ENCODE results near the gene E2F3. TPM values are rescaled to one million over a fixed set of nuclear protein-coding genes. Genes with fewer than 3 reads are reported as not detected.
A peak's percentile ranks its signal among the peaks of the same experiment; 100 is the strongest.

Gene E2F3
- total RNA-seq, 2 donors from 2014 or later, result 8.1 to 9.9 TPM

GRCh38 chr6:20400456-20401204 lies 1.0 kb upstream of the E2F3 start:
- intact Hi-C loops (cut with DNase I), result loop anchor here in 1 of 2 donors (10.0 kb wide), 2 partner anchors 106 to 134 kb away; partner anchors contain the start of gene CDKAL1
- no peak for DNase-seq (ENCODE audit: low spot score)

DNA sequence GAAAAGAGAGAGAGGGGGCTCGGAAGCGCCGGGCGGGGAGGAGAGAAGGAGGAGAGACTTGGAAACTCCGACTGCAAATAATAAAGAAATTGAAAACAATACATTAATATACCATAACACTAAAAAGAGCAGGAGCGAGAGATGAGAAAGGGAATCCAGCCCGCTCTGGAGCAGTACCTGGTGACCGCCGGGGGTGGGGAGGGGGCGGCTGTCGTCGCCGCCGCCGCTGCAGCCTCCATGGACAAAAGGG lies 338 bp downstream of the E2F3 start:
- no peak for DNase-seq (ENCODE audit: low spot score)
- intact Hi-C loops (cut with DNase I), result loop anchor here in 1 of 2 donors (10.0 kb wide), 2 partner anchors 107 to 133 kb away; partner anchors contain the start of gene CDKAL1

- intact Hi-C loops (cut with DNase I), result loop anchor here in 1 of 2 donors (10.0 kb wide), 2 partner anchors 108 to 132 kb away; partner anchors contain the start of gene CDKAL1
- peak; percentile 86 for DNase-seq (ENCODE audit: low spot score)
Measured at GRCh38 chr6:20402342-20403069, 827 bp downstream of the E2F3 start.

GRCh38 chr6:20403070-20403765 lies 1.5 kb downstream of the E2F3 start:
- intact Hi-C loops (cut with DNase I), result loop anchor here in 1 of 2 donors (10.0 kb wide), 2 partner anchors 108 to 132 kb away; partner anchors contain the start of gene CDKAL1
- DNase-seq (ENCODE audit: low spot score), result peak; percentile 98

DNA sequence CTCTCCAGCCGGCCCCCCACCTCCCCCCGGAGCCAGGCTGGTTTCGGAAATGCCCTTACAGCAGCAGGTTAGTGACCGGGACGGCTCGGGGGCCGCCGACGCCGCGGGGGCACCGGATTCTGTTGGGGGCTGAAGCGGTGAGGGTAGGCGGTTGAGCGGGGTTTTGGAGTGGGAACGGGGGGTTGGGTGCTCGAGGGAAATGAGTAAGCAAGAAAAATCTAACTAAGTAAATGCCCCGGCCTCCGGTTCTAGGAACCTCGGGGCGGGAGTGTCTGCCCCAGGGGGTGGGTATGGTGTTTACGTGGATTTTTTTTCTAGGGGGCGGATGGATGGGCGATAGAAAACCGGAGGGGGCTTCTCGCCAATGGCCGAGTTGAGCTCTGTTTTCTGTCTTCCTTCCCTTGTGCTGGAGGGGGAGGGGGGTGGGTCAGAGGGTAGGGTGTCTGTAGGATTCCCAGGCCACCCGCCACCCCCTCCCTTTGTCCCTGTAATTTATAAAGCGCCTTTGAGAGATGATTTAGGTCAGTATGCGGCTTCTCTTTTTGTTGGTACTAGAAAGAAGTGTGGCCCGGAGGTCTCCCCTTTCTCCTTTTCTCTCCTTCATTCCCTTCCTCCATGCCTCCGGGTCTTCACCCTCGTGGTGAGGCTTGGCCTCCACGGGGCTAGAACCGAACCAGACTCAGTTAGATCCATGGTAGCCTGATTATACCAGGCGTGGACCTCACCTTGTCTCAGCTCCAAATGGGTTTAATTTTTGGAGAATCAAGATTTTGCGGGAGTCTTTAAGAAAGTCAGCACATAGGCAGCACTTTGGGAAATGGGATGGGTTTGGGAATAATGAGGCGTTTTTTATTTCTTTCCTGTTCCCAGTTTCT lies 2.3 kb downstream of the E2F3 start:
- no peak for DNase-seq (ENCODE audit: low spot score)
- intact Hi-C loops (cut with DNase I), result loop anchor here in 1 of 2 donors (10.0 kb wide), 2 partner anchors 109 to 131 kb away; partner anchors contain the start of gene CDKAL1

DNA sequence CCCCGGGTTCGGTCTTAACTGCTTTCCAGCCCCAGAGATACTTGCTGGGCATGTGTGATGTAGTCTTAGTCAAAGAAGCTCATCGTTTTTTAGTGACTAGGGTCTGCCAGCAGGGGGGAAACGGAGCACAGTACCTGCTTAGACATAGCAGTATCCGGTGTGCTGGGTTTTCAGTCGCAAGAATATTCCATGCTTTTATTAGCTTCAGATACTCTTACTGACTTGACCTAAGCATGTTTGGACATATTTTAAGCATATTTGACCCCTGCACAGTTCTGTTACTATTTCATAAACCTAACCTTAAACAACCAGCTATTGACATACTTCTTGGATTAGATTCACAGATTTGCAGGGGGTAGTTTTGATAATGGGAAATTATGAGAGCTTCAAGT lies 3.0 kb downstream of the E2F3 start:
- intact Hi-C loops (cut with DNase I), result loop anchor here in 1 of 2 donors (10.0 kb wide), 2 partner anchors 110 to 130 kb away; partner anchors contain the start of gene CDKAL1
- DNase-seq (ENCODE audit: low spot score), result no peak

GRCh38 chr6:20408851-20409250 lies 7.2 kb downstream of the E2F3 start:
- no peak for DNase-seq (ENCODE audit: low spot score)
- intact Hi-C loops (cut with DNase I), result loop anchor here in 1 of 2 donors (10.0 kb wide), 2 partner anchors 114 to 126 kb away; partner anchors contain the start of gene CDKAL1

- intact Hi-C loops (cut with DNase I), result loop anchor here in 1 of 2 donors (10.0 kb wide), 2 partner anchors 115 to 125 kb away; partner anchors contain the start of gene CDKAL1
- no peak for DNase-seq (ENCODE audit: low spot score)
Measured at GRCh38 chr6:20409427-20409971, 7.8 kb downstream of the E2F3 start.

DNA sequence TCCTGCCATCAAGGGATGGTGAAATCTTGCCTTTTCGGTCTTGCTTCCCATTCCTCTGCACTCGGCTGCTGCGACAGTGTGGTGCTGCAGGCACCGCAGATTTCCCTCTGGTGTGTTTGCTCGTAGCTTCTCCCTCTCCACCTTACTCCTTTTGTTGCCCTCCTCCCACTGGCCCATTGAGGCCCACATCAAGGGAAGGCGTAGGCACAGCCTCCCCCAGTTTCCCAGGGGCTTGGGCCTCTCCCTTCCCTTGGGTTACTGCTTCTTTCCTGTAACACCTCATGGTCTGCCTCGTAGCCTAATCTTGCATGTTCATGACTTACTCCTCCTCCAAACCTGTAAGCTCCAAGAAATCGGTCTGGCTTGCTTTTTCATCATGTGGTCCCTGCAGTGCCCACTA lies 9.9 kb downstream of the E2F3 start:
- intact Hi-C loops (cut with DNase I), result no loop called here
- no peak for DNase-seq (ENCODE audit: low spot score)

- intact Hi-C loops (cut with DNase I), result no loop called here
- no peak for DNase-seq (ENCODE audit: low spot score)
Measured at GRCh38 chr6:20411953-20412681, 10.4 kb downstream of the E2F3 start.

DNA sequence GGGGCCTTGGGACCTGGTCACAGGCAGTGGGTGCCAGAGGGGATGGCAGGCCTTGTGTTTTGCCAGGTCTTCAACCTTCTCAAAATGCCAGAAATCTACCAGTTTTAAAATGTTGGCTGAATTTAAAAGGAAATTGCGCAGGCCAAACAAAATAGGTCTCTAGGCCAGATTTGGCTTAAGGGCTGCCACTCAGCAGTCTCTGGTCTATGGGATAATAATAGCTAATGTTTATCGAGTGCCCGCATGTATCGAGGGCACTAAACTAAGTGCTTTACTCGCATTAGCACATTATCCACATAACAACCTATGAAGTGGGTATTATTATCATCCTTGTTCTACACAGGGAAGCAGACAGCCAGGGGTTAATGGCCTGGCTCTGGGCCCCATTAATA lies 11.0 kb downstream of the E2F3 start:
- intact Hi-C loops (cut with DNase I), result no loop called here

DNA sequence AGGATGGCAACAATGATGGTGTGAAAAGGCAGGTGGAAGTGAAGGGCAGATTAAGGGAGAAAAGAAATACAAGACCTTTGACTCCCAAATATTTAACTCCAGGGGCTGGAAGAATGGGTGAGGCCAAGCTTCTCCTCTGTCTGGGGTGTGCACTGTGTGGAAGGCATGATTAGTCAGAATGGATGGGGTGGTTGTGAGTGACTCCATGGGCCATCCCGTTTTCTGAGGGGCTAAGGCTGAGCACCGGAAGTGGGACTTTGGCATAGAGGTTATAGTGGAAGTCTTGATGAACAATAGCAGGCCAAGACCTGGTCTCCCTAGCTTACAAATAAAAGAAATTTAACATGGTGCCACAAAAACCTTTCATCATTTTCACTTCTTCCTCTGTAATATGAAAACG lies 12.1 kb downstream of the E2F3 start:
- intact Hi-C loops (cut with DNase I), result no loop called here
- DNase-seq (ENCODE audit: low spot score), result peak; percentile 58

More for the DNA sequence above, 11.0 kb downstream of the E2F3 start:
- DNase-seq (ENCODE audit: low spot score), result no peak

- DNase-seq (ENCODE audit: low spot score), result no peak
- intact Hi-C loops (cut with DNase I), result no loop called here
Measured at GRCh38 chr6:20414711-20415110, 13.0 kb downstream of the E2F3 start.

DNA sequence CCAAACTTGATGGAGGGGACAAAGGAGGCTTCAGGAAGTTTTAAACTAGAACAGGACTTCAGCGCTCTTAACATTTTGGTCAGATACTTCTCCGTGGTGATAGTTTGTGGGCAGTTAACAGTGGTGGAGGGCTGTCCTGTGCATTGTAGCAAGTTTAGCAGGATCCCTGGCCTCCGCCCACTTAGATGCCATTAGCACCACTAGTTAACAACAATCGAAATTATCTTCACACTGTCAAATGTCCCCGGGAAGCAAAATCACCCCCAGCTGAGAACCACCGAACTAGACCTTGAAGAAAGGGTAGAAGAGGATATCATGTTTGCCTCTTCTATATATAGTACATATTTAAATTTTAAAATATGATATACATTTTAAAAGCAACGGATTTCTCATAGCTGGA lies 13.6 kb downstream of the E2F3 start:
- intact Hi-C loops (cut with DNase I), result no loop called here
- no peak for DNase-seq (ENCODE audit: low spot score)

GRCh38 chr6:20415712-20416454 lies 14.2 kb downstream of the E2F3 start:
- no peak for DNase-seq (ENCODE audit: low spot score)

GRCh38 chr6:20416567-20417345 lies 15.1 kb downstream of the E2F3 start:
- no peak for DNase-seq (ENCODE audit: low spot score)
- intact Hi-C loops (cut with DNase I), result no loop called here

More at GRCh38 chr6:20415712-20416454, 14.2 kb downstream of the E2F3 start:
- intact Hi-C loops (cut with DNase I), result no loop called here

Data from posterior vena cava (tissue), 2 donors.